Astrocyte (in vitro differentiated cells and primary cell): ENCODE data around the gene LIPC. TPM values are rescaled to one million over a fixed set of nuclear protein-coding genes. Genes with fewer than 3 reads are reported as not detected.

Experiments used
- DNase-seq: peaks from one replicate; pipeline ENCODE4 v3.0.0-alpha.2; 2010; ENCODE audit warnings: low read depth
- FAIRE-seq: peaks from 2 replicates; lab custom pipeline; 2011; peaks lifted over from hg19 to GRCh38; lab: Jason Lieb, UNC
- H2AFZ ChIP-seq: 2 replicates; pipeline ENCODE4 v1.6.0; 2012; ENCODE audit warnings: low read depth, low read length, inconsistent platforms
- H3K27ac ChIP-seq: 2 replicates; pipeline ENCODE4 v1.5.1; 2011; ENCODE audit warnings: low read depth, low read length, inconsistent platforms
- H3K27me3 ChIP-seq: 2 replicates; pipeline ENCODE4 v1.6.0; 2011; ENCODE audit warnings: low read length, inconsistent platforms; ENCODE audit not compliant: insufficient read depth
- H3K36me3 ChIP-seq: 2 replicates; pipeline ENCODE4 v1.5.1; 2011; ENCODE audit warnings: low read length, inconsistent platforms; ENCODE audit not compliant: insufficient read depth
- H3K4me1 ChIP-seq: 2 replicates; pipeline ENCODE4 v1.5.1; 2011; ENCODE audit warnings: low read length, inconsistent platforms; ENCODE audit not compliant: insufficient read depth
- H3K4me2 ChIP-seq: 2 replicates; pipeline ENCODE4 v1.6.0; 2012; ENCODE audit warnings: low read length, inconsistent platforms
- H3K4me3 ChIP-seq: 2 replicates; pipeline ENCODE4 v1.5.1; 2011; ENCODE audit warnings: low read depth, mild to moderate bottlenecking, low read length, inconsistent platforms; ENCODE audit not compliant: insufficient read depth
- H3K79me2 ChIP-seq: 2 replicates; pipeline ENCODE4 v1.6.0; 2012; ENCODE audit warnings: mild to moderate bottlenecking, low read length, inconsistent platforms; ENCODE audit not compliant: insufficient read depth
- H3K9ac ChIP-seq: 2 replicates; pipeline ENCODE4 v1.6.0; 2012; ENCODE audit warnings: mild to moderate bottlenecking, low read length, inconsistent platforms
- H3K9me3 ChIP-seq: 2 replicates; pipeline ENCODE4 v1.5.1; 2012; ENCODE audit warnings: low read depth, mild to moderate bottlenecking, low read length, inconsistent platforms; ENCODE audit not compliant: insufficient read depth
- H4K20me1 ChIP-seq: 2 replicates; pipeline ENCODE4 v1.6.0; 2012; ENCODE audit warnings: low read length, inconsistent platforms; ENCODE audit not compliant: insufficient read depth
- H3K27ac Mint-ChIP-seq: one replicate; pipeline ENCODE4 v1.8.0; 2021; ENCODE audit warnings: mild to moderate bottlenecking, mixed read lengths; ENCODE audit not compliant: unreplicated experiment
- H3K27me3 Mint-ChIP-seq: one replicate; pipeline ENCODE4 v1.8.0; 2021; ENCODE audit warnings: low read depth, mixed read lengths; ENCODE audit not compliant: unreplicated experiment
- H3K36me3 Mint-ChIP-seq: one replicate; pipeline ENCODE4 v1.8.0; 2021; ENCODE audit warnings: low read depth, mixed read lengths; ENCODE audit not compliant: unreplicated experiment
- H3K4me1 Mint-ChIP-seq: one replicate; pipeline ENCODE4 v1.8.0; 2021; ENCODE audit warnings: low read depth, mixed read lengths; ENCODE audit not compliant: unreplicated experiment
- H3K4me3 Mint-ChIP-seq: one replicate; pipeline ENCODE4 v1.8.0; 2021; ENCODE audit warnings: mild to moderate bottlenecking, moderate library complexity, mixed read lengths; ENCODE audit not compliant: unreplicated experiment
- H3K9me3 Mint-ChIP-seq: one replicate; pipeline ENCODE4 v1.8.0; 2021; ENCODE audit warnings: mild to moderate bottlenecking, mixed read lengths; ENCODE audit not compliant: unreplicated experiment
- EZH2 ChIP-seq: IDR thresholded peaks from 2 replicates; pipeline ENCODE4 v1.6.1; 2012; ENCODE audit warnings: mild to moderate bottlenecking, low read length, inconsistent platforms; ENCODE audit not compliant: insufficient read depth
- total RNA-seq: library from RNA; stranded (reverse); gene quantifications from 2 replicates; pipeline ENCODE4 v1.2.1, GENCODE V29; 2021
- TF ChIP-seq, protein P1 (sequence below): IDR thresholded peaks from 2 replicates; pipeline ENCODE4 v1.5.1; 2011; ENCODE audit warnings: low read depth, mild to moderate bottlenecking, inconsistent platforms, low read length, moderate library complexity; ENCODE audit not compliant: insufficient read depth

Gene LIPC
- total RNA-seq, 1 donor from 2014 or later: not detected

- no peak for FAIRE-seq
- H4K20me1 ChIP-seq: no peaks in the 10 kb centered on the region
- no peaks in the 10 kb centered on the region for H3K36me3 Mint-ChIP-seq
Observed at GRCh38 chr15:58582160-58582559, 150.4 kb downstream of the LIPC start.

DNA sequence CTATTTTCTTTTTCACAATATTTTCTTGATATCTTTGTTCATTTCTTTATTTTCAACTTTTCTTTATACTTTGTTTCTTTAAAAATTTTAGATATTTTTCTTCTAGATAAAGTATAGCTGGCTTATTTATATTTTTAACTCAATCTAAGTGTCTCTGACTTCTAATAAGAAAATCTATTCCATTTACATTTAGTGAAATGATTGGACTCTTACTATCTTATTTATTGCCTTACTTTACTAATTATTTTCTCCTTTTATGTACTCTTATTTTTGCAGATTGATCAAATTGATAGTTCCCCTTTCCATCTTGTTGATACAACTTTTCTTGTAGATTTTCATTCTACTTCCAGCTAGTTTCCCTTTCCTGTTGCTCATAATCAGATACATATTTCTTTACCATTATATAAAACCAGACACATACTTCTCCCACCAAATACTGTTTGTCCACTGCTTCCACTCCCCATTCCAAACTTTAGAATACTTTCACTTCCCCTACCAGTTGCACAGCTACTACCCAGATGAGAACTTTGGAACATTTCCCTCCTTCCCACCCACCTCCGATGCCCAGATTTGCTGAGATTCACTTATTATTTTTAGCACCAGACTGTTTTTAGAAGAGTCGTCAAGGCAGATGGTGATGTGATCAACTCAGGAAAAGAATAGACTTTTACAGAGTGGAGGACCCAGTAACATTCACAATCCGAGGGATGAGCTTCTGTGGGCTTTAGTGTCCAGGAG, 151.5 kb downstream of the LIPC start:
- Histone ChIP-seq H2AFZ (no peak overlapping the region), H3K4me3 (no peak overlapping the region), H3K27me3 (no peaks in the 10 kb centered on the region), H3K27ac (no peak overlapping the region), H3K9me3 (no peaks in the 10 kb centered on the region), H4K20me1 (no peaks in the 10 kb centered on the region), H3K36me3 (no peaks in the 10 kb centered on the region), H3K4me1 (no peaks in the 10 kb centered on the region), H3K9ac (no peak overlapping the region), H3K4me2 (no peak overlapping the region), H3K79me2 (no peaks in the 10 kb centered on the region)
- DNase-seq: no peak
- Mint-ChIP-seq H3K36me3 (no peaks in the 10 kb centered on the region), H3K9me3 (peaks cover 4% of the 10 kb centered on the region), H3K4me1 (peaks cover 4% of the 10 kb centered on the region), H3K4me3 (no peak overlapping the region), H3K27me3 (peaks cover 2% of the 10 kb centered on the region), H3K27ac (no peak overlapping the region)
- FAIRE-seq: no peak
- TF ChIP-seq, protein P1, sequence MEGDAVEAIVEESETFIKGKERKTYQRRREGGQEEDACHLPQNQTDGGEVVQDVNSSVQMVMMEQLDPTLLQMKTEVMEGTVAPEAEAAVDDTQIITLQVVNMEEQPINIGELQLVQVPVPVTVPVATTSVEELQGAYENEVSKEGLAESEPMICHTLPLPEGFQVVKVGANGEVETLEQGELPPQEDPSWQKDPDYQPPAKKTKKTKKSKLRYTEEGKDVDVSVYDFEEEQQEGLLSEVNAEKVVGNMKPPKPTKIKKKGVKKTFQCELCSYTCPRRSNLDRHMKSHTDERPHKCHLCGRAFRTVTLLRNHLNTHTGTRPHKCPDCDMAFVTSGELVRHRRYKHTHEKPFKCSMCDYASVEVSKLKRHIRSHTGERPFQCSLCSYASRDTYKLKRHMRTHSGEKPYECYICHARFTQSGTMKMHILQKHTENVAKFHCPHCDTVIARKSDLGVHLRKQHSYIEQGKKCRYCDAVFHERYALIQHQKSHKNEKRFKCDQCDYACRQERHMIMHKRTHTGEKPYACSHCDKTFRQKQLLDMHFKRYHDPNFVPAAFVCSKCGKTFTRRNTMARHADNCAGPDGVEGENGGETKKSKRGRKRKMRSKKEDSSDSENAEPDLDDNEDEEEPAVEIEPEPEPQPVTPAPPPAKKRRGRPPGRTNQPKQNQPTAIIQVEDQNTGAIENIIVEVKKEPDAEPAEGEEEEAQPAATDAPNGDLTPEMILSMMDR: no peak
- TF ChIP-seq EZH2: no peak

More at GRCh38 chr15:58582160-58582559, 150.4 kb downstream of the LIPC start:
- H3K4me1 Mint-ChIP-seq: peaks cover 4% of the 10 kb centered on the region
- peaks cover 4% of the 10 kb centered on the region for H3K9me3 Mint-ChIP-seq
- H3K27me3 ChIP-seq: no peaks in the 10 kb centered on the region
- H3K4me3 ChIP-seq: no peak overlapping the region
- no peak overlapping the region for H2AFZ ChIP-seq
- H3K4me1 ChIP-seq: no peaks in the 10 kb centered on the region
- no peak overlapping the region for H3K4me2 ChIP-seq
- no peak for DNase-seq
- H3K9ac ChIP-seq: no peak overlapping the region
- no peaks in the 10 kb centered on the region for H3K36me3 ChIP-seq
- H3K79me2 ChIP-seq: no peaks in the 10 kb centered on the region
- H3K9me3 ChIP-seq: no peaks in the 10 kb centered on the region
- H3K27me3 Mint-ChIP-seq: peaks cover 2% of the 10 kb centered on the region
- no peak overlapping the region for H3K27ac ChIP-seq
- TF ChIP-seq, protein P1: no peak
- TF ChIP-seq EZH2: no peak
- H3K4me3 Mint-ChIP-seq: no peak overlapping the region
- no peak overlapping the region for H3K27ac Mint-ChIP-seq
